ENCODE measurements around the gene JAG1.

JAG1 gene

GRCh38 chr20:10689385-10689784, 15.6 kb upstream of the JAG1 start:
- Histone ChIP-seq H3K4ac (ENCODE audit: low read depth, low read length) (no peak overlapping the region), H2BK120ac (ENCODE audit: low read depth, low read length) (no peak overlapping the region), H3K4me2 (ENCODE audit: low read length) (no peak overlapping the region), H3K79me2 (ENCODE audit: control insufficient read depth, insufficient read depth, low read length) (no peaks in the 10 kb centered on the region), H3K79me1 (ENCODE audit: low read length) (no peaks in the 10 kb centered on the region), H4K5ac (ENCODE audit: low read length) (no peak overlapping the region), H3K4me1 (ENCODE audit: control insufficient read depth, low read depth, low read length) (no peaks in the 10 kb centered on the region), H2BK5ac (ENCODE audit: low read length) (no peak overlapping the region), H3K27ac (ENCODE audit: low read depth, low read length) (no peak overlapping the region), H2AK5ac (ENCODE audit: low read length) (no peak overlapping the region), H2BK15ac (replicated peaks; ENCODE audit: low read depth) (no peak overlapping the region), H4K8ac (ENCODE audit: low read depth, low read length) (no peak overlapping the region), H3K9ac (ENCODE audit: low read length) (no peak overlapping the region), H3K4me3 (ENCODE audit: low read length) (no peak overlapping the region), H3K56ac (ENCODE audit: low read length) (no peak overlapping the region), H3K27me3 (ENCODE audit: insufficient read depth, low read length, poor library complexity) (no peaks in the 10 kb centered on the region), H3K23ac (ENCODE audit: low read length) (no peak overlapping the region), H3K18ac (ENCODE audit: low read length) (no peak overlapping the region), H3K36me3 (ENCODE audit: control insufficient read depth, insufficient read depth, low read length) (no peaks in the 10 kb centered on the region)
- no CpG with 5 or more reads among the region's 1 CpG for WGBS (ENCODE audit: extremely low coverage, insufficient coverage, low lambda C conversion rate)
- no peak for DNase-seq

- H4K8ac ChIP-seq (ENCODE audit: low read depth, low read length) = no peak overlapping the region
- H2AK5ac ChIP-seq (ENCODE audit: low read length) = no peak overlapping the region
- WGBS (ENCODE audit: extremely low coverage, insufficient coverage, low lambda C conversion rate) = no CpG with 5 or more reads among the region's 5 CpGs
- DNase-seq = no peak
- no peak overlapping the region for H2BK5ac ChIP-seq (ENCODE audit: low read length)
- no peaks in the 10 kb centered on the region for H3K36me3 ChIP-seq (ENCODE audit: control insufficient read depth, insufficient read depth, low read length)
- H3K9ac ChIP-seq (ENCODE audit: low read length) = no peak overlapping the region
- no peak overlapping the region for H4K5ac ChIP-seq (ENCODE audit: low read length)
- H3K27me3 ChIP-seq (ENCODE audit: insufficient read depth, low read length, poor library complexity) = no peaks in the 10 kb centered on the region
- H3K4ac ChIP-seq (ENCODE audit: low read depth, low read length) = no peak overlapping the region
- H3K23ac ChIP-seq (ENCODE audit: low read length) = no peak overlapping the region
- H3K56ac ChIP-seq (ENCODE audit: low read length) = no peak overlapping the region
- no peaks in the 10 kb centered on the region for H3K79me1 ChIP-seq (ENCODE audit: low read length)
- H3K4me2 ChIP-seq (ENCODE audit: low read length) = no peak overlapping the region
- H2BK15ac ChIP-seq (replicated peaks; ENCODE audit: low read depth) = no peak overlapping the region
- no peaks in the 10 kb centered on the region for H3K4me1 ChIP-seq (ENCODE audit: control insufficient read depth, low read depth, low read length)
- no peaks in the 10 kb centered on the region for H3K79me2 ChIP-seq (ENCODE audit: control insufficient read depth, insufficient read depth, low read length)
- no peak overlapping the region for H2BK120ac ChIP-seq (ENCODE audit: low read depth, low read length)
- no peak overlapping the region for H3K27ac ChIP-seq (ENCODE audit: low read depth, low read length)
- no peak overlapping the region for H3K4me3 ChIP-seq (ENCODE audit: low read length)
- no peak overlapping the region for H3K18ac ChIP-seq (ENCODE audit: low read length)
Observed at GRCh38 chr20:10687895-10688294, 14.1 kb upstream of the JAG1 start.

GRCh38 chr20:10686356-10687133, 12.7 kb upstream of the JAG1 start:
- Histone ChIP-seq H2BK5ac (ENCODE audit: low read length) (no peak overlapping the region), H3K79me2 (ENCODE audit: control insufficient read depth, insufficient read depth, low read length) (no peaks in the 10 kb centered on the region), H2BK120ac (ENCODE audit: low read depth, low read length) (no peak overlapping the region), H3K79me1 (ENCODE audit: low read length) (no peaks in the 10 kb centered on the region), H3K27me3 (ENCODE audit: insufficient read depth, low read length, poor library complexity) (no peaks in the 10 kb centered on the region), H3K18ac (ENCODE audit: low read length) (no peak overlapping the region), H3K27ac (ENCODE audit: low read depth, low read length) (no peak overlapping the region), H4K5ac (ENCODE audit: low read length) (no peak overlapping the region), H3K56ac (ENCODE audit: low read length) (no peak overlapping the region), H3K4me1 (ENCODE audit: control insufficient read depth, low read depth, low read length) (no peaks in the 10 kb centered on the region), H3K9ac (ENCODE audit: low read length) (no peak overlapping the region), H3K23ac (ENCODE audit: low read length) (no peak overlapping the region), H3K4me3 (ENCODE audit: low read length) (no peak overlapping the region), H3K4ac (ENCODE audit: low read depth, low read length) (no peak overlapping the region), H2BK15ac (replicated peaks; ENCODE audit: low read depth) (no peak overlapping the region), H3K4me2 (ENCODE audit: low read length) (no peak overlapping the region), H2AK5ac (ENCODE audit: low read length) (no peak overlapping the region), H3K36me3 (ENCODE audit: control insufficient read depth, insufficient read depth, low read length) (no peaks in the 10 kb centered on the region), H4K8ac (ENCODE audit: low read depth, low read length) (no peak overlapping the region)
- DNase-seq = no peak
- no CpG with 5 or more reads among the region's 14 CpGs for WGBS (ENCODE audit: extremely low coverage, insufficient coverage, low lambda C conversion rate)

- Histone ChIP-seq H2BK5ac (ENCODE audit: low read length) (no peak overlapping the region), H2BK15ac (replicated peaks; ENCODE audit: low read depth) (no peak overlapping the region), H3K4me3 (ENCODE audit: low read length) (no peak overlapping the region), H3K18ac (ENCODE audit: low read length) (no peak overlapping the region), H3K4me2 (ENCODE audit: low read length) (no peak overlapping the region), H3K9ac (ENCODE audit: low read length) (no peak overlapping the region), H3K56ac (ENCODE audit: low read length) (no peak overlapping the region), H3K79me1 (ENCODE audit: low read length) (no peaks in the 10 kb centered on the region), H3K27me3 (ENCODE audit: insufficient read depth, low read length, poor library complexity) (no peaks in the 10 kb centered on the region), H4K5ac (ENCODE audit: low read length) (no peak overlapping the region), H2AK5ac (ENCODE audit: low read length) (no peak overlapping the region), H4K8ac (ENCODE audit: low read depth, low read length) (no peak overlapping the region), H3K27ac (ENCODE audit: low read depth, low read length) (no peak overlapping the region), H3K4ac (ENCODE audit: low read depth, low read length) (no peak overlapping the region), H3K23ac (ENCODE audit: low read length) (no peak overlapping the region), H3K36me3 (ENCODE audit: control insufficient read depth, insufficient read depth, low read length) (no peaks in the 10 kb centered on the region), H3K4me1 (ENCODE audit: control insufficient read depth, low read depth, low read length) (no peaks in the 10 kb centered on the region), H3K79me2 (ENCODE audit: control insufficient read depth, insufficient read depth, low read length) (no peaks in the 10 kb centered on the region), H2BK120ac (ENCODE audit: low read depth, low read length) (no peak overlapping the region)
- DNase-seq = no peak
- no CpG with 5 or more reads among the region's 2 CpGs for WGBS (ENCODE audit: extremely low coverage, insufficient coverage, low lambda C conversion rate)
Observed at GRCh38 chr20:10683537-10683936, 9.7 kb upstream of the JAG1 start.

- no peak overlapping the region for H3K9ac ChIP-seq (ENCODE audit: low read length)
- no peak overlapping the region for H3K23ac ChIP-seq (ENCODE audit: low read length)
- H2BK120ac ChIP-seq (ENCODE audit: low read depth, low read length) = no peak overlapping the region
- H3K36me3 ChIP-seq (ENCODE audit: control insufficient read depth, insufficient read depth, low read length) = no peaks in the 10 kb centered on the region
- no peak overlapping the region for H2BK5ac ChIP-seq (ENCODE audit: low read length)
- H3K79me2 ChIP-seq (ENCODE audit: control insufficient read depth, insufficient read depth, low read length) = no peaks in the 10 kb centered on the region
- no CpG with 5 or more reads among the region's 3 CpGs for WGBS (ENCODE audit: extremely low coverage, insufficient coverage, low lambda C conversion rate)
- no peak overlapping the region for H3K4ac ChIP-seq (ENCODE audit: low read depth, low read length)
- no peak overlapping the region for H3K4me2 ChIP-seq (ENCODE audit: low read length)
- no peak overlapping the region for H2BK15ac ChIP-seq (replicated peaks; ENCODE audit: low read depth)
- no peak overlapping the region for H3K27ac ChIP-seq (ENCODE audit: low read depth, low read length)
- no peak overlapping the region for H2AK5ac ChIP-seq (ENCODE audit: low read length)
- H3K18ac ChIP-seq (ENCODE audit: low read length) = no peak overlapping the region
- no peaks in the 10 kb centered on the region for H3K4me1 ChIP-seq (ENCODE audit: control insufficient read depth, low read depth, low read length)
- no peaks in the 10 kb centered on the region for H3K79me1 ChIP-seq (ENCODE audit: low read length)
- H3K56ac ChIP-seq (ENCODE audit: low read length) = no peak overlapping the region
- no peak overlapping the region for H4K8ac ChIP-seq (ENCODE audit: low read depth, low read length)
- no peak for DNase-seq
- H3K4me3 ChIP-seq (ENCODE audit: low read length) = no peak overlapping the region
- H3K27me3 ChIP-seq (ENCODE audit: insufficient read depth, low read length, poor library complexity) = no peaks in the 10 kb centered on the region
- no peak overlapping the region for H4K5ac ChIP-seq (ENCODE audit: low read length)
Observed at GRCh38 chr20:10682939-10683338, 9.1 kb upstream of the JAG1 start.

GRCh38 chr20:10681494-10681893, 7.7 kb upstream of the JAG1 start:
- H4K5ac ChIP-seq (ENCODE audit: low read length) = no peak overlapping the region
- no peaks in the 10 kb centered on the region for H3K79me2 ChIP-seq (ENCODE audit: control insufficient read depth, insufficient read depth, low read length)
- no peaks in the 10 kb centered on the region for H3K27me3 ChIP-seq (ENCODE audit: insufficient read depth, low read length, poor library complexity)
- no peak overlapping the region for H3K4me3 ChIP-seq (ENCODE audit: low read length)
- no peaks in the 10 kb centered on the region for H3K4me1 ChIP-seq (ENCODE audit: control insufficient read depth, low read depth, low read length)
- no CpG with 5 or more reads among the region's 4 CpGs for WGBS (ENCODE audit: extremely low coverage, insufficient coverage, low lambda C conversion rate)
- no peak overlapping the region for H3K56ac ChIP-seq (ENCODE audit: low read length)
- H3K23ac ChIP-seq (ENCODE audit: low read length) = no peak overlapping the region
- no peak overlapping the region for H3K27ac ChIP-seq (ENCODE audit: low read depth, low read length)
- no peak overlapping the region for H3K9ac ChIP-seq (ENCODE audit: low read length)
- H3K79me1 ChIP-seq (ENCODE audit: low read length) = no peaks in the 10 kb centered on the region
- no peak overlapping the region for H2AK5ac ChIP-seq (ENCODE audit: low read length)
- no peak overlapping the region for H3K4ac ChIP-seq (ENCODE audit: low read depth, low read length)
- no peak overlapping the region for H3K18ac ChIP-seq (ENCODE audit: low read length)
- H4K8ac ChIP-seq (ENCODE audit: low read depth, low read length) = no peak overlapping the region
- H2BK120ac ChIP-seq (ENCODE audit: low read depth, low read length) = no peak overlapping the region
- H2BK15ac ChIP-seq (replicated peaks; ENCODE audit: low read depth) = no peak overlapping the region
- H3K4me2 ChIP-seq (ENCODE audit: low read length) = no peak overlapping the region
- DNase-seq = no peak
- no peaks in the 10 kb centered on the region for H3K36me3 ChIP-seq (ENCODE audit: control insufficient read depth, insufficient read depth, low read length)
- H2BK5ac ChIP-seq (ENCODE audit: low read length) = no peak overlapping the region
